Stimulated activated naive B cell treated with anti-CD40 and anti-IgM and Interleukin-4, amounts not matched to agents 10 μg/mL and 1 μg/mL and 100 μg/mL, for 72 hours (primary cell): Measurements from ENCODE around the gene FBN1.

ENCODE experiments used
- ATAC-seq, 2 donors: fragments of 150-1000 bp; cut with Tn5 transposase; replicated peaks; 2 replicates each; pipeline ENCODE4 v1.10.0; 2021; ENCODE audit warnings: moderate library complexity in 1 of 2
- DNase-seq: peaks from one replicate; pipeline ENCODE4 v3.0.0; 2021
- H3K27ac Mint-ChIP-seq: one replicate; pipeline ENCODE4 v1.8.0; 2022; ENCODE audit warnings: mild to moderate bottlenecking, mixed read lengths
- H3K27me3 Mint-ChIP-seq, 2 donors: one replicate each; pipeline ENCODE4 v1.8.0; 2022; ENCODE audit warnings: mixed read lengths in 2 of 2
- H3K36me3 Mint-ChIP-seq, 2 donors: one replicate each; pipeline ENCODE4 v1.8.0; 2022; ENCODE audit warnings: mixed read lengths in 2 of 2, mild to moderate bottlenecking in 1 of 2
- H3K4me1 Mint-ChIP-seq, 2 donors: one replicate each; pipeline ENCODE4 v1.8.0; 2022; ENCODE audit warnings: mixed read lengths in 2 of 2, mild to moderate bottlenecking in 1 of 2
- H3K4me3 Mint-ChIP-seq, 2 donors: one replicate each; pipeline ENCODE4 v1.8.0; 2022; ENCODE audit warnings: mild to moderate bottlenecking in 2 of 2, mixed read lengths in 2 of 2, moderate library complexity in 1 of 2
- H3K9me3 Mint-ChIP-seq, 2 donors: one replicate each; pipeline ENCODE4 v1.8.0; 2022; ENCODE audit warnings: mixed read lengths in 2 of 2, mild to moderate bottlenecking in 1 of 2

FBN1 gene

GRCh38 chr15:48421362-48421761 is 224.1 kb downstream of the FBN1 start:
- DNase-seq (no peak), ATAC-seq (no peak)
- no peaks in the 10 kb centered on the region for H3K36me3 Mint-ChIP-seq
- no peak overlapping the region for H3K4me3 Mint-ChIP-seq
- H3K9me3 Mint-ChIP-seq = no peaks in the 10 kb centered on the region
- no peaks in the 10 kb centered on the region for H3K4me1 Mint-ChIP-seq
- no peak overlapping the region for H3K27ac Mint-ChIP-seq
- no peaks in the 10 kb centered on the region for H3K27me3 Mint-ChIP-seq

- H3K4me3 Mint-ChIP-seq = no peak overlapping the region
- no peak overlapping the region for H3K27ac Mint-ChIP-seq
- H3K9me3 Mint-ChIP-seq = no peaks in the 10 kb centered on the region
- no peak for DNase-seq
- no peaks in the 10 kb centered on the region for H3K4me1 Mint-ChIP-seq
- ATAC-seq = no peak
- H3K27me3 Mint-ChIP-seq = no peaks in the 10 kb centered on the region
- no peaks in the 10 kb centered on the region for H3K36me3 Mint-ChIP-seq
Observed at GRCh38 chr15:48419896-48420295, 225.6 kb downstream of the FBN1 start.

GRCh38 chr15:48418343-48418742 is 227.2 kb downstream of the FBN1 start:
- Mint-ChIP-seq H3K27ac (no peak overlapping the region), H3K36me3 (no peaks in the 10 kb centered on the region), H3K4me1 (no peaks in the 10 kb centered on the region), H3K9me3 (no peaks in the 10 kb centered on the region), H3K27me3 (no peaks in the 10 kb centered on the region), H3K4me3 (no peak overlapping the region)
- DNase-seq = no peak
- ATAC-seq = no peak

GRCh38 chr15:48416301-48416700 is 229.2 kb downstream of the FBN1 start:
- Mint-ChIP-seq H3K9me3 (no peaks in the 10 kb centered on the region), H3K36me3 (no peaks in the 10 kb centered on the region), H3K4me1 (no peaks in the 10 kb centered on the region), H3K27me3 (no peaks in the 10 kb centered on the region), H3K27ac (no peak overlapping the region), H3K4me3 (no peak overlapping the region)
- DNase-seq (no peak), ATAC-seq (no peak)

- H3K27me3 Mint-ChIP-seq = no peaks in the 10 kb centered on the region
- H3K4me3 Mint-ChIP-seq = no peak overlapping the region
- DNase-seq (no peak), ATAC-seq (no peak)
- no peaks in the 10 kb centered on the region for H3K4me1 Mint-ChIP-seq
- H3K36me3 Mint-ChIP-seq = no peaks in the 10 kb centered on the region
- no peaks in the 10 kb centered on the region for H3K9me3 Mint-ChIP-seq
- H3K27ac Mint-ChIP-seq = no peak overlapping the region
Observed at GRCh38 chr15:48415036-48415886, 230.2 kb downstream of the FBN1 start.

GRCh38 chr15:48414015-48414414 is 231.5 kb downstream of the FBN1 start:
- H3K27me3 Mint-ChIP-seq = no peaks in the 10 kb centered on the region
- ATAC-seq (no peak), DNase-seq (no peak)
- no peaks in the 10 kb centered on the region for H3K9me3 Mint-ChIP-seq
- no peak overlapping the region for H3K4me3 Mint-ChIP-seq
- H3K27ac Mint-ChIP-seq = no peak overlapping the region
- H3K36me3 Mint-ChIP-seq = no peaks in the 10 kb centered on the region
- no peaks in the 10 kb centered on the region for H3K4me1 Mint-ChIP-seq

GRCh38 chr15:48413304-48413703 is 232.2 kb downstream of the FBN1 start:
- no peak overlapping the region for H3K4me3 Mint-ChIP-seq
- no peak for ATAC-seq
- no peaks in the 10 kb centered on the region for H3K9me3 Mint-ChIP-seq
- DNase-seq = no peak
- no peaks in the 10 kb centered on the region for H3K4me1 Mint-ChIP-seq
- no peak overlapping the region for H3K27ac Mint-ChIP-seq
- no peaks in the 10 kb centered on the region for H3K27me3 Mint-ChIP-seq
- no peaks in the 10 kb centered on the region for H3K36me3 Mint-ChIP-seq

- Mint-ChIP-seq H3K9me3 (no peaks in the 10 kb centered on the region), H3K27ac (no peak overlapping the region), H3K4me3 (no peak overlapping the region), H3K4me1 (no peaks in the 10 kb centered on the region), H3K27me3 (no peaks in the 10 kb centered on the region), H3K36me3 (no peaks in the 10 kb centered on the region)
- DNase-seq (no peak), ATAC-seq (no peak)
Observed at GRCh38 chr15:48411971-48412591, 233.4 kb downstream of the FBN1 start.

GRCh38 chr15:48409623-48410022 is 235.9 kb downstream of the FBN1 start:
- H3K4me3 Mint-ChIP-seq = no peak overlapping the region
- ATAC-seq = no peak

GRCh38 chr15:48408327-48408726 is 237.2 kb downstream of the FBN1 start:
- no peak for ATAC-seq
- Mint-ChIP-seq H3K4me1 (no peaks in the 10 kb centered on the region), H3K9me3 (no peaks in the 10 kb centered on the region), H3K27me3 (no peaks in the 10 kb centered on the region), H3K4me3 (no peak overlapping the region), H3K36me3 (no peaks in the 10 kb centered on the region), H3K27ac (no peak overlapping the region)
- no peak for DNase-seq

More at GRCh38 chr15:48409623-48410022, 235.9 kb downstream of the FBN1 start:
- Mint-ChIP-seq H3K27me3 (no peaks in the 10 kb centered on the region), H3K27ac (no peak overlapping the region), H3K36me3 (no peaks in the 10 kb centered on the region), H3K4me1 (no peaks in the 10 kb centered on the region), H3K9me3 (no peaks in the 10 kb centered on the region)
- no peak for DNase-seq

- no peaks in the 10 kb centered on the region for H3K27me3 Mint-ChIP-seq
Observed at GRCh38 chr15:48407646-48408045, 237.9 kb downstream of the FBN1 start.

GRCh38 chr15:48406911-48407310 is 238.6 kb downstream of the FBN1 start:
- no peak for ATAC-seq
- Mint-ChIP-seq H3K4me3 (no peak overlapping the region), H3K4me1 (no peaks in the 10 kb centered on the region), H3K36me3 (no peaks in the 10 kb centered on the region), H3K27ac (no peak overlapping the region), H3K9me3 (no peaks in the 10 kb centered on the region), H3K27me3 (no peaks in the 10 kb centered on the region)
- no peak for DNase-seq

More at GRCh38 chr15:48407646-48408045, 237.9 kb downstream of the FBN1 start:
- Mint-ChIP-seq H3K9me3 (no peaks in the 10 kb centered on the region), H3K36me3 (no peaks in the 10 kb centered on the region), H3K27ac (no peak overlapping the region), H3K4me1 (no peaks in the 10 kb centered on the region), H3K4me3 (no peak overlapping the region)
- no peak for DNase-seq
- ATAC-seq = no peak

- DNase-seq = no peak
Observed at GRCh38 chr15:48406266-48406891, 239.1 kb downstream of the FBN1 start.

GRCh38 chr15:48402427-48403177 is 242.9 kb downstream of the FBN1 start:
- Mint-ChIP-seq H3K4me1 (no peaks in the 10 kb centered on the region), H3K9me3 (no peaks in the 10 kb centered on the region), H3K36me3 (no peaks in the 10 kb centered on the region), H3K4me3 (no peak overlapping the region), H3K27ac (no peak overlapping the region), H3K27me3 (no peaks in the 10 kb centered on the region)
- DNase-seq (no peak), ATAC-seq (no peak)

More at GRCh38 chr15:48406266-48406891, 239.1 kb downstream of the FBN1 start:
- no peak overlapping the region for H3K4me3 Mint-ChIP-seq
- H3K27ac Mint-ChIP-seq = no peak overlapping the region
- no peaks in the 10 kb centered on the region for H3K4me1 Mint-ChIP-seq
- H3K9me3 Mint-ChIP-seq = no peaks in the 10 kb centered on the region
- ATAC-seq = no peak
- no peaks in the 10 kb centered on the region for H3K27me3 Mint-ChIP-seq
- no peaks in the 10 kb centered on the region for H3K36me3 Mint-ChIP-seq
